Measurements from ENCODE around the gene MUTYH. TPM values are rescaled to one million over a fixed set of nuclear protein-coding genes. Genes with fewer than 3 reads are reported as not detected.

Gene MUTYH
- total and polyA plus RNA-seq, 4 experiments from 2014 or later = 24.0 to 72.1 (median 48.1) TPM

- Histone ChIP-seq H3K36me3 (ENCODE audit: insufficient read depth, low read length) (peaks cover 37% of the 10 kb centered on the region), H3K27me3 (ENCODE audit: insufficient read depth, low read length) (no peaks in the 10 kb centered on the region), H3K4me3 (ENCODE audit: low read length in 2 of 2) (peak overlapping the region; percentile 84 to 91), H3K4me1 (ENCODE audit: insufficient read depth, low read length) (peaks cover 46% of the 10 kb centered on the region), H3K9me3 (ENCODE audit: control insufficient read depth in 1 of 2, low read length in 2 of 2) (no peaks in the 10 kb centered on the region), H3K27ac (ENCODE audit: low read depth, low read length) (peak overlapping the region; percentile 93)
- Mint-ChIP-seq H3K4me3 (peak overlapping the region; percentile 98 to 100 (median 100)), H3K27me3 (no peaks in the 10 kb centered on the region), H3K27ac (peak overlapping the region; percentile 96 to 100 (median 99)), H3K36me3 (peaks cover 26 to 53% of the 10 kb centered on the region in 2 donors), H3K4me1 (peaks cover 27 to 69% (median 46%) of the 10 kb centered on the region in 4 donors), H3K9me3 (peaks cover 0 to 1% (median 0%) of the 10 kb centered on the region in 8 donors)
- intact Hi-C loops (cut with micrococcal nuclease) = loop anchor here (1.0 to 2.0 kb wide), 8 partner anchors 38 to 710 kb away; partner anchors contain the start of genes CCDC163, KIF2C, MMACHC and TESK2
- ChIA-PET CTCF (ENCODE audit: partially characterized antibody) (interaction anchor here (0.8 to 4.9 kb wide), 15 partner anchors 8 to 610 kb away, joined by 3 to 66 read pairs (median 7); partner anchors contain the start of genes CCDC163, HECTD3, MMACHC and RNU5D-1), POLR2A (ENCODE audit: partially characterized antibody) (interaction anchor here (0.7 to 3.9 kb wide), 37 partner anchors 7 to 826 kb away, joined by 3 to 130 read pairs (median 8); partner anchors contain the start of genes AKR1A1, ARMH1, BTBD19 and CCDC163)
- DNase-seq = peak in 2 of 5 donors; percentile 17 to 55
Measured at GRCh38 chr1:45340816-45341466, 701 bp upstream of the MUTYH start.

GRCh38 chr1:45337630-45338325 lies 2.5 kb downstream of the MUTYH start:
- CTCF ChIA-PET (ENCODE audit: partially characterized antibody) = interaction anchor here (2.9 to 4.9 kb wide), 2 partner anchors 34 to 155 kb away, joined by 8 to 66 read pairs; partner anchors contain the start of gene TESK2
- Mint-ChIP-seq H3K4me3 (peak overlapping the region in 7 of 8 donors; percentile 12 to 99 (median 57)), H3K27ac (peak overlapping the region in 4 of 7 donors; percentile 38 to 99 (median 72)), H3K4me1 (peaks cover 38 to 78% (median 58%) of the 10 kb centered on the region in 4 donors), H3K9me3 (peaks cover 0 to 2% (median 0%) of the 10 kb centered on the region in 8 donors), H3K36me3 (peaks cover 17 to 43% of the 10 kb centered on the region in 2 donors), H3K27me3 (no peaks in the 10 kb centered on the region)
- Histone ChIP-seq H3K27me3 (ENCODE audit: insufficient read depth, low read length) (no peaks in the 10 kb centered on the region), H3K4me1 (ENCODE audit: insufficient read depth, low read length) (peaks cover 42% of the 10 kb centered on the region), H3K36me3 (ENCODE audit: insufficient read depth, low read length) (peaks cover 16% of the 10 kb centered on the region), H3K9me3 (ENCODE audit: control insufficient read depth in 1 of 2, low read length in 2 of 2) (no peaks in the 10 kb centered on the region), H3K4me3 (ENCODE audit: low read length in 2 of 2) (no peak overlapping the region), H3K27ac (ENCODE audit: low read depth, low read length) (no peak overlapping the region)
- intact Hi-C loops (cut with micrococcal nuclease) = no loop called here
- no peak for DNase-seq
- POLR2A ChIA-PET (ENCODE audit: partially characterized antibody) = interaction anchor here (0.8 to 3.9 kb wide), 6 partner anchors 10 to 327 kb away, joined by 3 to 130 read pairs (median 16); partner anchors contain the start of genes HECTD3, HPDL and NASP

- Mint-ChIP-seq H3K27me3 (no peaks in the 10 kb centered on the region), H3K36me3 (peaks cover 6 to 40% of the 10 kb centered on the region in 2 donors), H3K4me3 (no peak overlapping the region), H3K9me3 (peaks cover 0 to 2% (median 0%) of the 10 kb centered on the region in 8 donors), H3K27ac (peak overlapping the region in 1 of 7 donors; percentile 2), H3K4me1 (peaks cover 25 to 59% (median 44%) of the 10 kb centered on the region in 4 donors)
- Histone ChIP-seq H3K4me3 (ENCODE audit: low read length in 2 of 2) (no peak overlapping the region), H3K36me3 (ENCODE audit: insufficient read depth, low read length) (peaks cover 16% of the 10 kb centered on the region), H3K9me3 (ENCODE audit: control insufficient read depth in 1 of 2, low read length in 2 of 2) (no peaks in the 10 kb centered on the region), H3K27ac (ENCODE audit: low read depth, low read length) (no peak overlapping the region), H3K27me3 (ENCODE audit: insufficient read depth, low read length) (no peaks in the 10 kb centered on the region), H3K4me1 (ENCODE audit: insufficient read depth, low read length) (peaks cover 23% of the 10 kb centered on the region)
- ChIA-PET CTCF (ENCODE audit: partially characterized antibody) (interaction anchor here (2.9 kb wide), 1 partner anchor 32 kb away, joined by 8 read pairs; no protein-coding TSS in a partner anchor), POLR2A (ENCODE audit: partially characterized antibody) (no interaction called here)
- intact Hi-C loops (cut with micrococcal nuclease) = no loop called here
- DNase-seq = no peak
Measured at GRCh38 chr1:45335855-45336324, 4.3 kb downstream of the MUTYH start.

GRCh38 chr1:45334308-45335245 lies 5.7 kb downstream of the MUTYH start:
- Histone ChIP-seq H3K27ac (ENCODE audit: low read depth, low read length) (no peak overlapping the region), H3K36me3 (ENCODE audit: insufficient read depth, low read length) (peaks cover 16% of the 10 kb centered on the region), H3K4me3 (ENCODE audit: low read length in 2 of 2) (no peak overlapping the region), H3K9me3 (ENCODE audit: control insufficient read depth in 1 of 2, low read length in 2 of 2) (no peaks in the 10 kb centered on the region), H3K4me1 (ENCODE audit: insufficient read depth, low read length) (peaks cover 17% of the 10 kb centered on the region), H3K27me3 (ENCODE audit: insufficient read depth, low read length) (no peaks in the 10 kb centered on the region)
- POLR2A ChIA-PET (ENCODE audit: partially characterized antibody) = interaction anchor here (1.0 kb wide), 1 partner anchor 29 kb away, joined by 3 read pairs; no protein-coding TSS in a partner anchor
- peaks cover 0 to 2% (median 0%) of the 10 kb centered on the region in 8 donors for H3K9me3 Mint-ChIP-seq
- intact Hi-C loops (cut with micrococcal nuclease) = no loop called here
- peak overlapping the region in 4 of 7 donors; percentile 8 to 89 (median 46) for H3K27ac Mint-ChIP-seq
- peaks cover 22 to 47% (median 35%) of the 10 kb centered on the region in 4 donors for H3K4me1 Mint-ChIP-seq
- CTCF ChIA-PET (ENCODE audit: partially characterized antibody) = interaction anchor here (1.1 kb wide), 1 partner anchor 35 kb away, joined by 5 read pairs; no protein-coding TSS in a partner anchor
- peak overlapping the region in 1 of 8 donors; percentile 20 for H3K4me3 Mint-ChIP-seq
- no peaks in the 10 kb centered on the region for H3K27me3 Mint-ChIP-seq
- no peak for DNase-seq
- H3K36me3 Mint-ChIP-seq = peaks cover 7 to 41% of the 10 kb centered on the region in 2 donors

GRCh38 chr1:45332346-45332720 lies 7.9 kb downstream of the MUTYH start:
- Histone ChIP-seq H3K4me3 (ENCODE audit: low read length in 2 of 2) (no peak overlapping the region), H3K4me1 (ENCODE audit: insufficient read depth, low read length) (peaks cover 6% of the 10 kb centered on the region), H3K27ac (ENCODE audit: low read depth, low read length) (no peak overlapping the region), H3K9me3 (ENCODE audit: control insufficient read depth in 1 of 2, low read length in 2 of 2) (no peaks in the 10 kb centered on the region), H3K36me3 (ENCODE audit: insufficient read depth, low read length) (peaks cover 16% of the 10 kb centered on the region), H3K27me3 (ENCODE audit: insufficient read depth, low read length) (no peaks in the 10 kb centered on the region)
- ChIA-PET CTCF (ENCODE audit: partially characterized antibody) (interaction anchor here (1.4 kb wide), 1 partner anchor 29 kb away, joined by 4 read pairs; no protein-coding TSS in a partner anchor), POLR2A (ENCODE audit: partially characterized antibody) (no interaction called here)
- DNase-seq = no peak
- peaks cover 10 to 42% of the 10 kb centered on the region in 2 donors for H3K36me3 Mint-ChIP-seq
- H3K27me3 Mint-ChIP-seq = no peaks in the 10 kb centered on the region
- H3K4me3 Mint-ChIP-seq = no peak overlapping the region
- intact Hi-C loops (cut with micrococcal nuclease) = no loop called here
- no peak overlapping the region for H3K27ac Mint-ChIP-seq
- peaks cover 10 to 35% (median 20%) of the 10 kb centered on the region in 4 donors for H3K4me1 Mint-ChIP-seq
- peaks cover 0 to 2% (median 0%) of the 10 kb centered on the region in 8 donors for H3K9me3 Mint-ChIP-seq
